GM18861 (cell line): ENCODE measurements around the gene SMC5.
"Not testable (repeated sequence)": the region's sequence is repeated elsewhere in the genome, so short reads cannot be mapped to it uniquely, and the experiment has no call there.

Source experiments
- ATAC-seq: cut with Tn5 transposase; IDR thresholded peaks from one replicate; pipeline ENCODE4 v1.9.1; 2021; ENCODE audit not compliant: unreplicated experiment

The SMC5 gene

GRCh38 chr9:70258692-70259511, at the start of gene SMC5:
Gene SMC5 (plus strand): TSS chr9:70258978. CDS start chr9:70259079, 101 bp downstream.
- ATAC-seq = peak; percentile 79

GRCh38 chr9:70217029-70217428, 41.7 kb upstream of the SMC5 start:
- no peak for ATAC-seq

- no peak for ATAC-seq
These were observed 40.0 kb upstream of the SMC5 start for GRCh38 chr9:70218767-70219166.

- no peak for ATAC-seq
These were observed 38.6 kb upstream of the SMC5 start for GRCh38 chr9:70220216-70220615.

GRCh38 chr9:70222354-70222753, 36.4 kb upstream of the SMC5 start:
- no peak for ATAC-seq

- no peak for ATAC-seq
These were observed 30.7 kb upstream of the SMC5 start for GRCh38 chr9:70228118-70228517.

- no peak for ATAC-seq
These were observed 30.2 kb upstream of the SMC5 start for GRCh38 chr9:70228611-70229010.

GRCh38 chr9:70229026-70229425, 29.8 kb upstream of the SMC5 start:
- ATAC-seq = no peak

- no peak for ATAC-seq
These were observed 29.2 kb upstream of the SMC5 start for GRCh38 chr9:70229579-70229978.

GRCh38 chr9:70232476-70232875, 26.3 kb upstream of the SMC5 start:
- no peak for ATAC-seq

- ATAC-seq = not testable (repeated sequence)
These were observed 24.6 kb upstream of the SMC5 start for GRCh38 chr9:70234208-70234607.

- not testable (repeated sequence) for ATAC-seq
These were observed 12.8 kb upstream of the SMC5 start for GRCh38 chr9:70245952-70246351.

- ATAC-seq = no peak
These were observed 8.6 kb upstream of the SMC5 start for GRCh38 chr9:70250221-70250620.

GRCh38 chr9:70255486-70255885, 3.3 kb upstream of the SMC5 start:
- ATAC-seq = no peak

- no peak for ATAC-seq
These were observed 2.6 kb upstream of the SMC5 start for GRCh38 chr9:70256123-70256551.

GRCh38 chr9:70257502-70257901, 1.3 kb upstream of the SMC5 start:
- ATAC-seq = no peak

- ATAC-seq = peak; percentile 28
These were observed 637 bp upstream of the SMC5 start for GRCh38 chr9:70257991-70258691.

- ATAC-seq = no peak
These were observed 679 bp downstream of the SMC5 start for GRCh38 chr9:70259512-70259802.

- ATAC-seq = no peak
These were observed 1.2 kb downstream of the SMC5 start for GRCh38 chr9:70260007-70260443.

- peak; percentile 38 for ATAC-seq
These were observed 1.8 kb downstream of the SMC5 start for GRCh38 chr9:70260606-70261005.

GRCh38 chr9:70261131-70261870, 2.5 kb downstream of the SMC5 start:
- ATAC-seq = no peak

- ATAC-seq = no peak
These were observed 3.6 kb downstream of the SMC5 start for GRCh38 chr9:70262366-70262765.
